HepG2 (cell line): Measurements from ENCODE around the gene RPS8. TPM values are rescaled to one million over a fixed set of nuclear protein-coding genes. Genes with fewer than 3 reads are reported as not detected.
A peak's percentile ranks its signal among the peaks of the same experiment; 100 is the strongest.

Source experiments
- AFF4 ChIP-seq: sonication (generic); formaldehyde crosslinking; IDR thresholded peaks from 2 replicates; pipeline ENCODE4 v1.4.0; 2020; ENCODE audit warnings: missing genetic modification reagents
- CCAR2 ChIP-seq: fragments of 200-400 bp; formaldehyde crosslinking; optimal IDR thresholded peaks from 2 replicates; pipeline ENCODE3; 2018; ENCODE audit warnings: low read depth, mild to moderate bottlenecking, low read length, moderate library complexity
- CEBPG ChIP-seq: IDR thresholded peaks from 2 replicates; pipeline ENCODE4 v1.6.1; 2016
- HDAC6 ChIP-seq: fragments of 200-600 bp; sonication (generic); IDR thresholded peaks from 2 replicates; pipeline ENCODE4 v1.7.0; 2017; ENCODE audit warnings: mild to moderate bottlenecking, antibody characterized with exemption, low read length, low read depth
- HNRNPL ChIP-seq: fragments of 200-400 bp; formaldehyde crosslinking; IDR thresholded peaks from 2 replicates; pipeline ENCODE4 v1.6.1; 2017; ENCODE audit warnings: mild to moderate bottlenecking, low read depth, low read length
- KDM6A ChIP-seq: IDR thresholded peaks from 2 replicates; pipeline ENCODE4 v1.6.1; 2016; ENCODE audit warnings: low read depth
- KLF13 ChIP-seq: sonication (generic); formaldehyde crosslinking; IDR thresholded peaks from 2 replicates; pipeline ENCODE4 v1.4.0; 2020; ENCODE audit warnings: mild to moderate bottlenecking, missing genetic modification reagents
- MYNN ChIP-seq: sonication (generic); formaldehyde crosslinking; IDR thresholded peaks from 2 replicates; pipeline ENCODE4 v1.4.0; 2020; ENCODE audit warnings: mild to moderate bottlenecking, low read depth, missing genetic modification reagents
- NFE2L2 ChIP-seq: fragments of 150-350 bp; IDR thresholded peaks from 2 replicates; pipeline ENCODE4 v1.6.1; 2014; ENCODE audit warnings: low read length
- NONO ChIP-seq, 2 experiments: fragments of 450-650 bp in 1 of 2; sonication (generic) in 1 of 2; formaldehyde crosslinking in 1 of 2; IDR thresholded peaks in 1 of 2; conservative IDR thresholded peaks in 1 of 2; 2 replicates each; pipeline versions ENCODE4 v1.6.1 to v1.8.0; 2017 to 2022; ENCODE audit warnings: mild to moderate bottlenecking in 1 of 2, missing genetic modification reagents in 1 of 2, moderate library complexity in 1 of 2
- RAD51 ChIP-seq: fragments of 450-650 bp; IDR thresholded peaks from 2 replicates; pipeline ENCODE4 v1.6.1; 2016; ENCODE audit warnings: borderline replicate concordance
- SIN3A ChIP-seq: IDR thresholded peaks from 2 replicates; pipeline ENCODE4 v1.6.1; 2011; ENCODE audit warnings: low read depth, mild to moderate bottlenecking, control low read depth, low read length, borderline replicate concordance
- SRY ChIP-seq: sonication (generic); formaldehyde crosslinking; IDR thresholded peaks from 2 replicates; pipeline ENCODE4 v1.8.0; 2022; ENCODE audit warnings: mild to moderate bottlenecking, missing genetic modification reagents
- TBX2 ChIP-seq: sonication (generic); formaldehyde crosslinking; IDR thresholded peaks from 2 replicates; pipeline ENCODE4 v1.5.0; 2020; ENCODE audit warnings: missing genetic modification reagents, mild to moderate bottlenecking, borderline replicate concordance
- XRCC5 ChIP-seq: fragments of 200-400 bp; formaldehyde crosslinking; optimal IDR thresholded peaks from 2 replicates; pipeline ENCODE3; 2017; ENCODE audit warnings: mild to moderate bottlenecking, low read length
- ZBTB26 ChIP-seq: IDR thresholded peaks from 2 replicates; pipeline ENCODE4 v1.6.1; 2016; ENCODE audit warnings: missing compliant biosample characterization, missing genetic modification reagents, borderline replicate concordance
- ZEB1 ChIP-seq: IDR thresholded peaks from 2 replicates; pipeline ENCODE4 v1.6.1; 2012; ENCODE audit warnings: mild to moderate bottlenecking, low read depth, inconsistent platforms; ENCODE audit not compliant: insufficient replicate concordance
- ZGPAT ChIP-seq: IDR thresholded peaks from 2 replicates; pipeline ENCODE4 v1.6.1; 2016; ENCODE audit warnings: mild to moderate bottlenecking
- ZNF274 ChIP-seq: sonication (generic); formaldehyde crosslinking; IDR thresholded peaks from 2 replicates; pipeline ENCODE4 v1.5.1; 2020; ENCODE audit warnings: mild to moderate bottlenecking, missing genetic modification reagents
- ZNF333 ChIP-seq: sonication (generic); formaldehyde crosslinking; IDR thresholded peaks from 2 replicates; pipeline ENCODE4 v1.4.0; 2020; ENCODE audit warnings: mild to moderate bottlenecking, missing genetic modification reagents, borderline replicate concordance
- ZNF33B ChIP-seq: sonication (generic); formaldehyde crosslinking; IDR thresholded peaks from 2 replicates; pipeline ENCODE4 v1.5.1; 2020; ENCODE audit warnings: mild to moderate bottlenecking, missing genetic modification reagents
- ZNF543 ChIP-seq: sonication (generic); formaldehyde crosslinking; IDR thresholded peaks from 2 replicates; pipeline ENCODE4 v1.4.0; 2020; ENCODE audit warnings: mild to moderate bottlenecking, missing genetic modification reagents
- ZNF614 ChIP-seq: IDR thresholded peaks from 2 replicates; pipeline ENCODE4 v1.6.1; 2018; ENCODE audit warnings: missing biosample characterization, missing genetic modification reagents, inconsistent platforms, borderline replicate concordance
- ZSCAN25 ChIP-seq: sonication (generic); formaldehyde crosslinking; IDR thresholded peaks from 2 replicates; pipeline ENCODE4 v1.8.0; 2022; ENCODE audit warnings: mild to moderate bottlenecking, missing genetic modification reagents
- polyA plus RNA-seq, 8 experiments: library from polyadenylated mRNA; depleted of rRNA in 3 of 8; stranded (reverse) in 7 of 8; unstranded in 1 of 8; fragments of >200 nt; fragmentation: Illumina TruSeq in 4 of 8; extraction: Trizol in 4 of 8; gene quantifications; 2 replicates each; pipeline versions ENCODE4 v1.2.1 to v1.2.3, GENCODE V29; 2011 to 2016; ENCODE audit warnings: low read depth in 4 of 8, missing spikeins in 1 of 8, mixed read lengths in 1 of 8; ENCODE audit not compliant: insufficient read depth in 1 of 8
- total RNA-seq, 5 experiments: library from RNA; depleted of rRNA; stranded (reverse); fragments of >200 nt; fragmentation: Illumina TruSeq; extraction: Trizol; gene quantifications; 2 replicates each; pipeline ENCODE4 v1.2.3, GENCODE V29; 2016; ENCODE audit warnings: low read depth in 1 of 5

The RPS8 gene
- total and polyA plus RNA-seq, 2 of the 13 experiments (the other 11 are each of a cell fraction or from before 2014, with no cell fraction given): 2,628 to 2,822 TPM

GRCh38 chr1:44827197-44828002 lies 52.1 kb downstream of the RPS8 start (continued):
- TF ChIP-seq ZNF543 (peak; percentile 100), NFE2L2 (no peak), RAD51 (no peak), ZNF274 (0 out of 2 replicates have a peak, but pooled peaks have one; percentile 65), XRCC5 (peak; percentile 95), ZBTB26 (CRISPR knock-in tag) (peak; percentile 24; the same call in 1 of the 2 replicates), TBX2 (CRISPR knock-in tag) (peak; percentile 41), NONO (IDR thresholded peaks at IDR 0.05) (no peak), NONO (CRISPR knock-in tag; conservative IDR thresholded peaks at IDR 0.05) (peak; percentile 41; the same call in 1 of the 2 replicates), KLF13 (CRISPR knock-in tag) (0 out of 2 replicates have a peak, but pooled peaks have one; percentile 1), HNRNPL (peak; percentile 90), ZNF333 (CRISPR knock-in tag) (peak; percentile 87; the same call in 1 of the 2 replicates), ZSCAN25 (CRISPR knock-in tag) (peak; percentile 91), KDM6A (no peak; the same call in 1 of the 2 replicates), ZNF614 (CRISPR knock-in tag) (peak; percentile 61; the same call in 1 of the 2 replicates), ZGPAT (CRISPR knock-in tag) (peak; percentile 35; the same call in 1 of the 2 replicates), ZNF33B (CRISPR knock-in tag) (peak; percentile 79; the same call in 1 of the 2 replicates), SRY (CRISPR knock-in tag) (no peak), ZEB1 (peak; percentile 52), HDAC6 (no peak), SIN3A (peak; percentile 22; the same call in 1 of the 2 replicates), CEBPG (CRISPR knock-in tag) (peak; percentile 33; the same call in 1 of the 2 replicates), AFF4 (CRISPR knock-in tag) (0 out of 2 replicates have a peak, but pooled peaks have one; percentile 3), MYNN (CRISPR knock-in tag) (0 out of 2 replicates have a peak, but pooled peaks have one; percentile 23), CCAR2 (no peak)
